Measurements from ENCODE around the gene PLBD1.

PLBD1 gene

GRCh38 chr12:14563046-14563445 lies 4.6 kb downstream of the PLBD1 start:
- no peak for DNase-seq

DNA sequence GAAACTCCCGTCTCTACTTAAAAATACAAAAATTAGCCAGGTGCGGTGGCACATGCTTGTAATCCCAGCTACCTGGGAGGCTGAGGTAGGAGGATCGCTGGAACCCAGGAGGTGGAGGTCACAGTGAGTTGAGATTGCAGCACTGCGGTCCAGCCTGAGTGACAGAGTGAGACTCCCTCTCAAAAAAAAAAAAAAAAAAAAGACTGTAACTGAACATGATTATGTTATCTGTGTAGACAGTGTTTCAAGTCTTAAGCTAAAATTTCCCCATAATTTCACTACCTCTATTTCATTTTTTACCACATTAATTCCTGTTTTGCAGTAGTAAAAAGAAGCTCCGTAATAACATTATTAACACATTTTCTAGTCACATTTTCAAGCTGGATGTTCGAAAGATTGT lies 5.4 kb downstream of the PLBD1 start:
- no peak for DNase-seq

- no peak for DNase-seq
Measured at GRCh38 chr12:14561677-14562238, 5.9 kb downstream of the PLBD1 start.

- no peak for DNase-seq
Measured at GRCh38 chr12:14560904-14561574, 6.6 kb downstream of the PLBD1 start.

- no peak for DNase-seq
Measured at GRCh38 chr12:14558473-14558959, 9.2 kb downstream of the PLBD1 start.

DNA sequence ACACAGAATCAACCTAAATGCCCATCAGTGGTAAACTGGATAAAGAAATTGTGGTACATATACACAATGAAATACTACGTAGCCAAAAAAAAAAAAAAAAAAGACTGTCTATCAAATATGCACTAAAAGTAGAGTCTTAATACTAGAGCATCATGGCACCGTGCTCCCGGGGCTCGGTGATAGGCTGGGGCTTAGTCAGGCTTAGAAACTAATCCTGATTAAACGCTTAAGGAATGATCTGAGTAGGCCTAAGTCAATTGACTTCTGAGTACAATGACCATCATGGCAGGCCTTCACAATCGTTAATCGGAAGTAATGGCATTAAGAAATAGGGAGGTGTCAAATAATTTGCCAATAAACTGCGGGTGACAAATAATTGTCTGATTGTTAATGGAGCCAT lies 9.7 kb downstream of the PLBD1 start:
- no peak for DNase-seq

DNA sequence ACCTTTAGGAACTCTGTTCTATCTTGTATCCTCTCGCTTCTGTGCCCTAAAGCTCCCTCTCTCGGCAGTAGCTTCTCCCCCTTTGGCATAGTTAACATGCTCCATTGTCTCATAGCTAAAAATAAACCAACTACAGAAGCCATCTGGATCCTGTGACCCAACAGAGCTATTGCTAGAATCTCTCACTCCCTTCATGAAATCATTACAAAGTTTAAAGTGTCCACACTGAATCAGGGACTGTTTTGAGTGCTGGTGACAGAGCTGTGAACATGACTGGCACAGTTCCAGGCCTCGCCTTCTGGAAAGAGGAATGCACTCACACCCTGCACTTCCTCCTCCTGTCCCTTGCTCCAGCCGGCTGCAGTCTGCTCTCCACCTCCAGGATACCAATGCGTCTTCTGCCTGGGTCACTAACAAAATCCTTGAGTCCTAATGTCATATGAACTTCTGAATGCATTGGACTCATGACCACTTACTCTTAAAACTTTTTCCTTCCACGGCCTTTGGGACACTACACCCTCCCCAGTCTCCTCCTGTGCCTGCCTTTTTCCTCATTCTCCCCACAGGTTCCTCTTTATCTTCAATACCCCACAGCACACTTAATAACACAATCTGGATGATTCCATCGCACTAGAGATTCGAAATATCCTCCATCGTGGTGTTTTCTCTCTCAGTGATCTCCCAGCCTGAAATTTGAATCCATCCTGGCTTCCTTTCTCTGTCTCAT lies 13.2 kb downstream of the PLBD1 start:
- DNase-seq, result peak; percentile 79

DNA sequence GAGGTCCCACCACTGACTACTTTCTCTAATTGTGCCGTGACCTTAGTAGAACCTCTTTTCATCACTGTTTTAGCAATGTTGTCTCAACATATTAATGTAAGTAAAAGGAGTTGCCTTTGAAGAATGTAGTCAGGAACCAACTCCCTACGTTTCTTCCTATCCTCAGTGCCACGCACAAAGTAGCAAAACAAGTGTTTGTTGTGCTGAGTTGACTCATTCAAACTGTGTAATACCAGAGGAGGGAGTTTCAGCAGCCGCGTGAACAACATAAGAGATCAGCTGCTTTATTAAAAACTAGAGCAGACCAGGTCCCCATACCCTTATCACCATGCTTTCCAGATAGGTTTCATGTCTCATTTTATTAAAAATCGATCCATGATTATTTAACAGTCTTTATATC lies 19.1 kb downstream of the PLBD1 start:
- no peak for DNase-seq

DNA sequence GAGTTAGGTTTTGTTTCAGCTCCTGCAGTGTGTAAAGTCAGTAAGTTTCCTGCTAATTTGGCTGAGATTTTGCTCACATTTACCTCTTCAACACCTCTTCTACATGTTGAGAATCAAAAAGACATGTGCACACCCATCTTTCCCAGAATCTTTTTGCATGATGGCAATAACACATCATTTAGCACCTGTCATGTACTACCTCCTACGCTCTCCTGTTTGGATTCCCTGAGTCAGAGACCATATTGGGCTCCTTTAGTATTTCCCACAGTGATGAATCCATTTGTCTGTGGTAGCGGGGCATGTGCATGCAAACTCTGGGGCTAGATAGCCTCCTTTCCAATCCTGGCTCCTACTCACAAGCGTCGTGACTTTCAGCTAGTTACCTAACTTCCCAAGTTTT lies 20.1 kb downstream of the PLBD1 start:
- no peak for DNase-seq

DNA sequence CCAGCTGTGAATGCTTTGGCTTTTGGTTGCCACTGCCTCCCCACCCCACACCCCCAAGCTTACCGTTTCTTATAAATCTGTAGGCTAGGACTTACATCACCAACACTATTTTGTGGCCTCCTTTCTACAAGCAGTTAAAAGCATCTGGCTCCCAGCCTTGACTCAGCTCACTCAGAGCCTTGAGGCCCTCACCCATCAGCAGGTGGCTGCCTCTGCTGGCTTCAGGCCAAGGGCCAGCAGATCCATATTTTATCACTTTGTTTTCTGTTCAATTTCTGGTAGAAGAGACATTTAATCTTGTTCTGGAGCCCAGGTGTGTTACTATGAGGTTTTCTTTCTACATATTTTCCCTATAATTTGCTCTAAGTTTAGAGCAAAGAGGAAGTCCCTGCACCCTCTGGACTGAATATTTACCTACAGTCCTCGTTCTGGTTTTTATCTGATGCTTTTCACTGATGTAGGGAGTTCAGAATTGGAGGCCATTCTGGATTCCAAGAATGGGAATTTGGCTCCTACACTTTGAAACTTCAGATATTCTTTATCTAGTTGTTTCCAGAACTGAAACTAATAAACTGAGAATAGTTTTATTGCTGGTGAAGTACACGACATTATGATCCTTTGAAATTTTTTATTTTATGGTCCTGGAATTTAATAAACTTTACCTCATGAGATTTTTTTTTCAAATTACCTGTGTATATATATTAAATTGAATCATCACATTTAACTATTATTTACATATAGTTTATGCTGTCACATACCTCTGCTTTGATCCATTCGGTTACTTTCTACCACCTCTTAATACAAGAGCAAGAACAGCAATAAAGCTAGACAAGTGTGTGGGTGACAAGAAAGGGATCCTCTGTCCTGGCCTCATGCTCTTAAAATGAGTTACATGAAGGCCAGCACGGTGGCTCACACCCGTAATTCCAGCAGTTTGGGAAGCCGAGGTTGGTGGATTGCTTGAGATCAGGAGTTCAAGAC lies 22.2 kb downstream of the PLBD1 start:
- DNase-seq, result no peak

DNA sequence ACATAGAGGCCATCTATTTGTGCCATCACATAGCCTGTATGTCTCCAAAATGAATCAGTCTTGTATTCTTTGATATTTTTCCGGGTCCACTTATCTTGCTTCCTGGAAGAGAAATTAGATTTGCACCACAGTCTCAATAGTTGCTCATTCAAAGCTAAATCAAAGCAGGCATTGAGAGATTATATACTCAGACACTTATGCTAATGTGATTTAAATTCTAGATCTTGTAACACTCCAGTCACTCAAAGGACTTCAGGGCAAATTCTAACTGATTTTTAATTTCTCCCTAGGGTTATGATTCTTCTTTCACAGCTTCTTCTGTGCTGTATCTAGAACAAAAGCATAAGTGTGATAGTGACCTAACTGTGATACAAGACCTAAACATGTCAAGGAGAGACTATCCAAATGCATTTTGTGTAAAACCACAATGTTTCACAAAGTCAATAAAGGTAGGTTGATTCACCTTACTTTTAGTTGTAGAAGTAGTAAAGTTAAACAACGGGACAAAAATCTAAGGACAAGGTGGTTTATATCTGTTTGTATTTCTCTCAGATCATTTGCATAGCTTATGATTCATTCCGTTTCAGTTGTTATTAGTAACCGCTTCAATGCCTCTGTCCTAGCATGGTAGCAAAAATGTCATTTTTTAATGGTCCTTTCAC lies 26.8 kb downstream of the PLBD1 start:
- DNase-seq, result no peak

- DNase-seq, result no peak
Measured at GRCh38 chr12:14537088-14537487, 30.6 kb downstream of the PLBD1 start.

DNA sequence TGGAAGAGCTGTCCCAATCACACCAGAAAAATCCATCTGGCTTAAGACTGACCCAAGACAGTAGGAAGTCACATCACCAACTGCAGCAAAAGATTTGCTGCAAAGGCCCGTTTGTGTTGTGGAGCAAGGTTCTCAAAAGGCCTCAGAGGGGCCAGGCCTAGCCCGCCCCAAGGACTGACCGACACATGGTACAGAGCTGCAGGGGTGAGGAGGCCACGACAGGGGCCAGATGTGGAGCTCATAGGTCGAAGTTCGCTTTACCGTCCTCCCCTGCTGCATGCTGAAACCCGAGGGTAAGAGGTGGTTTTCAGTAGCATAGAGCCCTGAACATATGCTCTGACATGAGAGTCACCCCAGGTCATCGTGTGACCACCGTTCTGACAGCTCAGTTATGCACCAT lies 35.5 kb downstream of the PLBD1 start:
- no peak for DNase-seq

GRCh38 chr12:14525964-14526363 lies 41.7 kb downstream of the PLBD1 start:
- no peak for DNase-seq

- no peak for DNase-seq
Measured at GRCh38 chr12:14521822-14522221, 45.9 kb downstream of the PLBD1 start.

- no peak for DNase-seq
Measured at GRCh38 chr12:14514946-14515345, 52.7 kb downstream of the PLBD1 start.

DNA sequence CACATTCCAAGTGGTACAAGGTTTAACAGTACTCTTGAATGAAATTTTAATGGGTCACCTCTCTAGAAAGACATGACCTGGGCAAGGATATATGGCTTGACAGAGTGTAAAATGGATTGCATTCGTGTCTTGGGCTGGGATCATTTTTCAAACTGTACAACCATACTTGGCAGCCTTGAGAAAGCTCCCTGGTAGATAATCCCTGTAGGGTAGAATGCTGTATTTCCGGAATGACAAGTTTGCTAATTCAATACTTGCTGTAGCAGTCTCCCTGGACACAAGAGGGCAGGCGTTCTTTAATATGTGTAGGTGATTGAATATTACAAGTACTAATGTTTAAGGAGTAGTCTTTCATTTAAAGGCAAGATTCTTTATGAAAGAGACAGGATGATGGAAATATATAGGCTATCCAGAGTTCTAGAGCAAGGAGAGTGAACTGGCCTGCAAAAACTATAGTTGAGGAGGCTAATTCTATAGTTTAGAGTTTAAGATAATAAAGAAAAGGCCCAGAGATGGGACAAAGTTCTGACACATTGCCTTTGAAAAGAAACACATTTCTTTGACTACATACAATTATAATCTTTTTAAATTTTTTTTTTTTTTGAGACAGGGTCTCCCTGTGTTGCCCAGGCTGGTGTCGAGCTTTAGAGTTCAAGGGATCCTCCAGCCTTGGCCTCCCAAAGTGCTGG lies 53.4 kb downstream of the PLBD1 start:
- no peak for DNase-seq

- no peak for DNase-seq
Measured at GRCh38 chr12:14510574-14510973, 57.1 kb downstream of the PLBD1 start.

GRCh38 chr12:14505626-14506596 lies 61.8 kb downstream of the PLBD1 start:
- DNase-seq, result no peak

DNA sequence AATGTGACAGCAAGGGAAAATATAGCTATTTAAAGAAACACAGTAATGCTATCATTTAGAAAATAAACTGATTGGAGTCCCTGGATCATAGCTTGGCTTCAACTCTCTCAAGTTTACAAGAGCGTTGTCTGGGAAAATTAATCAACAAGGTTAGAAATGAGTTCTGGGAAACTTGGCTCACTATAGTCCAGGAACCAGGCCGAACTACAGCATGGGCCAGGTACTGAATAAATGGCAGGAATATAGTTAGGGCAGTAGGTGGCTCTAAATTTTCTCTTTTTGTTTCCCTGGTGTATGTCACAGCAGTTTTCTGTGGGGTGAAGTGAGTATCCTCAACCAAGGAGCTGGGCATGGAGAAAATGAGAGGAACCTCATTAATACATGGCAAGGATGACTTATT lies 72.4 kb downstream of the PLBD1 start:
- DNase-seq, result no peak

- DNase-seq, result no peak
Measured at GRCh38 chr12:14482886-14483285, 84.8 kb downstream of the PLBD1 start.
